Lower leg skin (tissue), 4 donors: ENCODE results near the gene TMIGD2. TPM values are rescaled to one million over a fixed set of nuclear protein-coding genes. Genes with fewer than 3 reads are reported as not detected.

Source experiments
- DNase-seq, 2 donors: peaks; one replicate each; pipeline ENCODE4 v3.0.0-alpha.2; 2019; ENCODE audit warnings: low spot score in 2 of 2
- H3K4me3 ChIP-seq: fragments of 200-600 bp; sonication (generic); 2 replicates; pipeline ENCODE4 v1.5.1; 2017; ENCODE audit warnings: mild to moderate bottlenecking, low read depth; ENCODE audit not compliant: poor library complexity, severe bottlenecking
- CTCF ChIP-seq, 3 donors: fragments of 450-650 bp; IDR thresholded peaks; one replicate each; pipeline ENCODE4 v1.5.1; 2016; ENCODE audit warnings: antibody characterized with exemption in 3 of 3, mild to moderate bottlenecking in 3 of 3, moderate library complexity in 2 of 3
- POLR2A ChIP-seq, 2 donors: fragments of 450-650 bp; IDR thresholded peaks; one replicate each; pipeline ENCODE4 v1.6.1; 2016 to 2017; ENCODE audit warnings: antibody characterized with exemption in 2 of 2, mild to moderate bottlenecking in 1 of 2, moderate library complexity in 1 of 2
- WGBS, 2 donors: methylation state at CpG; one replicate each; pipeline ENCODE4 v1.1.5; 2018; 5-methylcytosine and 5-hydroxymethylcytosine counted together
- intact Hi-C: fragments of 100-400 bp; cut with DNase I; formaldehyde crosslinking; loops from one replicate; pipeline ENCODE4 v1.15.0; 2023; ENCODE audit warnings: low total_unique reads
- total RNA-seq, 4 donors: library from RNA; depleted of rRNA; stranded (reverse); fragments of >200 nt; gene quantifications; one replicate each; pipeline ENCODE4 v1.1.0, GENCODE V29; 2016

TMIGD2 gene
- total RNA-seq, 4 donors from 2014 or later = not detected

- WGBS, 2 donors = 66 to 73% methylated on average over 4 of the region's 4 CpGs
- TF ChIP-seq CTCF (IDR thresholded peaks at IDR 0.05) (no peak), POLR2A (IDR thresholded peaks at IDR 0.05) (no peak)
- DNase-seq = no peak
- intact Hi-C loops = no loop called here
- H3K4me3 ChIP-seq = no peak overlapping the region
These were observed 37.4 kb downstream of the TMIGD2 start for GRCh38 chr19:4264812-4265211.

- 88 to 90% methylated on average over 8 to 11 of the region's 11 CpGs for WGBS, 2 donors
- intact Hi-C loops = no loop called here
- TF ChIP-seq CTCF (IDR thresholded peaks at IDR 0.05) (no peak), POLR2A (IDR thresholded peaks at IDR 0.05) (no peak)
These were observed 41.5 kb downstream of the TMIGD2 start for GRCh38 chr19:4260613-4261191.

GRCh38 chr19:4258181-4258580, 44.0 kb downstream of the TMIGD2 start:
- intact Hi-C loops = no loop called here
- TF ChIP-seq POLR2A (IDR thresholded peaks at IDR 0.05) (no peak), CTCF (IDR thresholded peaks at IDR 0.05) (no peak)
- no peak overlapping the region for H3K4me3 ChIP-seq
- no peak for DNase-seq
- WGBS, 2 donors = 96% methylated on average over 26 to 28 of the region's 28 CpGs

More at GRCh38 chr19:4260613-4261191, 41.5 kb downstream of the TMIGD2 start:
- no peak overlapping the region for H3K4me3 ChIP-seq
- DNase-seq = no peak

GRCh38 chr19:4257025-4257424, 45.2 kb downstream of the TMIGD2 start:
- intact Hi-C loops = no loop called here
- no peak for DNase-seq
- H3K4me3 ChIP-seq = no peak overlapping the region
- TF ChIP-seq CTCF (IDR thresholded peaks at IDR 0.05) = no peak
- no peak for TF ChIP-seq POLR2A (IDR thresholded peaks at IDR 0.05)
- WGBS, 2 donors = 90% methylated on average over 6 of the region's 6 CpGs

GRCh38 chr19:4256563-4256962, 45.6 kb downstream of the TMIGD2 start:
- intact Hi-C loops = no loop called here
- no peak for TF ChIP-seq CTCF (IDR thresholded peaks at IDR 0.05)
- no peak for TF ChIP-seq POLR2A (IDR thresholded peaks at IDR 0.05)
- H3K4me3 ChIP-seq = no peak overlapping the region
- DNase-seq = no peak
- 98 to 100% methylated on average over 4 of the region's 4 CpGs for WGBS, 2 donors
